Skeletal muscle satellite cell (primary cell): ENCODE data around the gene DISC1.
"Not testable (repeated sequence)": the region's sequence is repeated elsewhere in the genome, so short reads cannot be mapped to it uniquely, and the experiment has no call there.

Experiments used
- H3K27me3 ChIP-seq: 2 replicates; pipeline ENCODE4 v1.7.0; 2013; ENCODE audit warnings: low read length; ENCODE audit not compliant: control insufficient read depth, insufficient read depth
- H3K36me3 ChIP-seq: 2 replicates; pipeline ENCODE4 v1.7.0; 2013; ENCODE audit warnings: mild to moderate bottlenecking, control low read depth, low read length; ENCODE audit not compliant: insufficient read depth
- H3K4me1 ChIP-seq: 2 replicates; pipeline ENCODE4 v1.7.0; 2013; ENCODE audit warnings: low read length; ENCODE audit not compliant: control insufficient read depth, insufficient read depth
- H3K4me2 ChIP-seq: 2 replicates; pipeline ENCODE4 v1.7.0; 2013; ENCODE audit warnings: mild to moderate bottlenecking, low read length
- H3K4me3 ChIP-seq: 2 replicates; pipeline ENCODE4 v1.7.0; 2013; ENCODE audit warnings: low read length
- H3K9ac ChIP-seq: 2 replicates; pipeline ENCODE4 v1.7.0; 2013; ENCODE audit warnings: mild to moderate bottlenecking, low read depth, low read length, moderate library complexity
- H3K9me3 ChIP-seq: replicated peaks from 2 replicates; pipeline ENCODE4 v1.7.0; 2013; ENCODE audit warnings: mild to moderate bottlenecking, control low read depth, low read length

The DISC1 gene

GRCh38 chr1:231628207-231628876, 1.8 kb downstream of the DISC1 start:
- no peak overlapping the region for H3K9ac ChIP-seq
- peak overlapping the region; percentile 99 for H3K4me2 ChIP-seq
- no peaks in the 10 kb centered on the region for H3K27me3 ChIP-seq
- peaks cover 50% of the 10 kb centered on the region for H3K4me1 ChIP-seq
- no peaks in the 10 kb centered on the region for H3K36me3 ChIP-seq
- H3K9me3 ChIP-seq, result no peaks in the 10 kb centered on the region
- H3K4me3 ChIP-seq, result no peak overlapping the region

GRCh38 chr1:231629132-231629531, 2.5 kb downstream of the DISC1 start:
- Histone ChIP-seq H3K36me3 (no peaks in the 10 kb centered on the region), H3K9ac (no peak overlapping the region), H3K4me3 (no peak overlapping the region), H3K4me1 (peaks cover 50% of the 10 kb centered on the region), H3K4me2 (peak overlapping the region; percentile 50), H3K27me3 (no peaks in the 10 kb centered on the region), H3K9me3 (no peaks in the 10 kb centered on the region)

GRCh38 chr1:231630558-231631205, 4.1 kb downstream of the DISC1 start:
- no peaks in the 10 kb centered on the region for H3K9me3 ChIP-seq
- H3K27me3 ChIP-seq, result no peaks in the 10 kb centered on the region
- H3K36me3 ChIP-seq, result no peaks in the 10 kb centered on the region
- H3K9ac ChIP-seq, result peak overlapping the region; percentile 51
- H3K4me2 ChIP-seq, result peak overlapping the region; percentile 56
- H3K4me3 ChIP-seq, result peak overlapping the region; percentile 50
- peaks cover 51% of the 10 kb centered on the region for H3K4me1 ChIP-seq

- H3K27me3 ChIP-seq, result no peaks in the 10 kb centered on the region
- no peaks in the 10 kb centered on the region for H3K36me3 ChIP-seq
- no peaks in the 10 kb centered on the region for H3K9me3 ChIP-seq
- peaks cover 57% of the 10 kb centered on the region for H3K4me1 ChIP-seq
- no peak overlapping the region for H3K9ac ChIP-seq
- H3K4me2 ChIP-seq, result no peak overlapping the region
- H3K4me3 ChIP-seq, result no peak overlapping the region
Measured at GRCh38 chr1:231631717-231632116, 5.1 kb downstream of the DISC1 start.

- no peak overlapping the region for H3K4me2 ChIP-seq
- peaks cover 55% of the 10 kb centered on the region for H3K4me1 ChIP-seq
- no peaks in the 10 kb centered on the region for H3K27me3 ChIP-seq
- no peaks in the 10 kb centered on the region for H3K36me3 ChIP-seq
- no peak overlapping the region for H3K4me3 ChIP-seq
- no peaks in the 10 kb centered on the region for H3K9me3 ChIP-seq
- no peak overlapping the region for H3K9ac ChIP-seq
Measured at GRCh38 chr1:231632119-231632518, 5.5 kb downstream of the DISC1 start.

GRCh38 chr1:231634323-231635013, 7.9 kb downstream of the DISC1 start:
- no peak overlapping the region for H3K9ac ChIP-seq
- no peaks in the 10 kb centered on the region for H3K9me3 ChIP-seq
- H3K36me3 ChIP-seq, result no peaks in the 10 kb centered on the region
- no peak overlapping the region for H3K4me2 ChIP-seq
- H3K27me3 ChIP-seq, result no peaks in the 10 kb centered on the region
- H3K4me1 ChIP-seq, result peaks cover 32% of the 10 kb centered on the region
- H3K4me3 ChIP-seq, result no peak overlapping the region

- H3K4me3 ChIP-seq, result no peak overlapping the region
- no peaks in the 10 kb centered on the region for H3K9me3 ChIP-seq
- peaks cover 16% of the 10 kb centered on the region for H3K4me1 ChIP-seq
- no peaks in the 10 kb centered on the region for H3K27me3 ChIP-seq
- no peak overlapping the region for H3K9ac ChIP-seq
- no peaks in the 10 kb centered on the region for H3K36me3 ChIP-seq
- peak overlapping the region; percentile 60 for H3K4me2 ChIP-seq
Measured at GRCh38 chr1:231636157-231636556, 9.6 kb downstream of the DISC1 start.

- not testable (repeated sequence) for H3K36me3 ChIP-seq, H3K9ac ChIP-seq, H3K9me3 ChIP-seq, H3K27me3 ChIP-seq, H3K4me3 ChIP-seq, H3K4me2 ChIP-seq
- H3K4me1 ChIP-seq, result peaks cover 11% of the 10 kb centered on the region
Measured at GRCh38 chr1:231636922-231637321, 10.3 kb downstream of the DISC1 start.

- Histone ChIP-seq H3K27me3 (no peaks in the 10 kb centered on the region), H3K4me2 (no peak overlapping the region), H3K4me1 (peaks cover 10% of the 10 kb centered on the region), H3K9me3 (no peaks in the 10 kb centered on the region), H3K9ac (no peak overlapping the region), H3K4me3 (no peak overlapping the region), H3K36me3 (no peaks in the 10 kb centered on the region)
Measured at GRCh38 chr1:231638647-231639046, 12.1 kb downstream of the DISC1 start.

GRCh38 chr1:231639819-231640218, 13.2 kb downstream of the DISC1 start:
- H3K9me3 ChIP-seq, result no peaks in the 10 kb centered on the region
- no peaks in the 10 kb centered on the region for H3K27me3 ChIP-seq
- no peak overlapping the region for H3K4me2 ChIP-seq
- peaks cover 10% of the 10 kb centered on the region for H3K4me1 ChIP-seq
- no peak overlapping the region for H3K4me3 ChIP-seq
- H3K9ac ChIP-seq, result no peak overlapping the region
- H3K36me3 ChIP-seq, result no peaks in the 10 kb centered on the region

- not testable (repeated sequence) for H3K36me3 ChIP-seq, H3K4me3 ChIP-seq, H3K9ac ChIP-seq, H3K9me3 ChIP-seq, H3K27me3 ChIP-seq, H3K4me1 ChIP-seq, H3K4me2 ChIP-seq
Measured at GRCh38 chr1:231641444-231641843, 14.9 kb downstream of the DISC1 start.
